ENCODE data around the gene STX11.

- TF ChIP-seq GATA2 (IDR thresholded peaks at IDR 0.05; ENCODE audit: low read depth, low read length): no peak
- no peak for TF ChIP-seq GATA3 (IDR thresholded peaks at IDR 0.05; ENCODE audit: low read depth, low read length)
Measured at GRCh38 chr6:144143878-144144277, 6.4 kb upstream of the STX11 start.
